Muscle of back (tissue), 11 donors: Measurements from ENCODE around the gene PHACTR4. TPM values are rescaled to one million over a fixed set of nuclear protein-coding genes. Genes with fewer than 3 reads are reported as not detected.
"Not testable (repeated sequence)": the region's sequence is repeated elsewhere in the genome, so short reads cannot be mapped to it uniquely, and the experiment has no call there.

Experiments used
- DNase-seq, 3 donors: peaks; one replicate each; pipeline versions ENCODE4 v3.0.0 to v3.0.0-alpha.2; 2013
- polyA plus RNA-seq, 10 donors: library from polyadenylated mRNA; unstranded; fragments of 120-200 nt; gene quantifications; one replicate each; pipeline ENCODE4 v1.2.1, GENCODE V29; 2013; ENCODE audit not compliant: insufficient read length in 10 of 10

The PHACTR4 gene
- polyA plus RNA-seq, 10 donors, result 22.1 to 35.7 (median 27.7) TPM

DNA sequence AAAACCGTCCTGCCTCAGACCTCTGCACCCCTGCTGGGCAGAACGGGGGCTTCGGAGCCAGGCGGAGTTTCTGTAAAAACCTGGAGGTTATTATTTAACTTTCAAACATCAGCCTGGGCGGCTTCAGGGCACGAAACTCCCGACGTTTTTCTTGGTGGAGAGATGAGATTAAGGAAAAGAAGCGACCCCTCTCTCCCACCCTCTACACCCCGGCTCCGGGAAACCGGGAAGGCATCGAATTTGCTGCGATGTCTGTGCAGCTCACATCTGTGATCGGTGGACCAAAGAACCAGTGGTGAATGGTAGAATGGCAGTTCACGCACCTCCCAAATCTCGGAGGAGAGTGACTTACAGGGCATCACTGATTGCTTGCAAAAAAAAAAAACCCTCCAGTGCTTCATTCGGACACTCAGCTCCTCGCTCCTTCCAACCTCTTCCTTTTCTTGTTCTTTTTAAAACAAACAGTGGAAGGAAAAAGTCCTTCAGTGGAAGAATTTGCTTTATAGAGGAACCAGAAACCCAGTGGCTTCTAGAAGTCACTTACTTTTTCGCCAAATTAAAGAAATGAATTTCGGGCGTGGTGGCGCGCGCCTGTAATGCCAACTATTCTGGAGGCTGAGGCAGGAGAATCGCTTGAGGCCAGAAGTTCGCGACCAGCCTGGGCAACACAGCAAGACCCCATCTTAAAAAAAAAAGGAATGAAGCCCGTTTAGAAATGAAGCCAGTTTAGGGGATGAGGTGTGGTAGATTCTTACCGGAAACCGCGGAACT, 884 bp downstream of the PHACTR4 start:
- no peak for DNase-seq

DNA sequence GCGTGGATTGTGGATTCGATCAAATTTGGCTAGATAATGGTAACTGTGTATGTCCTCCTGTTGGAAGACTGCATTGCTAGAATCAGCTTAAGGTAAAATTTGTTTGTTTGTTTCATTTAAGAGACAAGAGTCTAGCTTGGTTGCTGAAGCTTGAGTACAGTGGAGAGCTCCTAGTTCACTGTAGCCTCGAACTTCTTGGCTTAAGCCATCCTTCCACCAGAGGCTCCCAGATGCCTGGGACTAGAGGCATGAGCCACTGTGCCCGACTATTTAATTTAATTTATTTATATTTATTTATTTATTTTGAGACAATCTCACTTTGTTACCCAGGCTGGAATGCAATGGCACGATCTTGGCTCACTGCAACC, 1.5 kb downstream of the PHACTR4 start:
- peak in 1 of 3 donors; percentile 6 for DNase-seq

DNA sequence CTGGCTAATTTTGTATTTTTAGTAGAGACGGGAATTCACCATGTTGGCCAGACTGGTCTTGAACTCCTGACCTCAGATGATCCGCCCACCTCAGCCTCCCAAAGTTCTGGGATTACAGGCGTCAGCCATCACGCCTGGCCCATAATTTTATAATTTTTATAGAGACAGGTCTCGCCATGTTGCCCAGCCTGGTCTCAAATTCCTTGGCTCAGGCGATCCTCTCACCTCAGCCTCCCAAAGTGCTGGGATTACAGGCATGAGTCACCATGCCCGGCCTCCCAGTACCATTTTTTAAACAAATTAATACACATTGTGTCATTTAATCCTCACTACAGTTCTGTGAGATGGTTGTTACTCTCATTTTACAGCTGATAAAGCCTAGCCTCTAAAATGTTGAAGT, 3.9 kb downstream of the PHACTR4 start:
- DNase-seq, result not testable (repeated sequence)

DNA sequence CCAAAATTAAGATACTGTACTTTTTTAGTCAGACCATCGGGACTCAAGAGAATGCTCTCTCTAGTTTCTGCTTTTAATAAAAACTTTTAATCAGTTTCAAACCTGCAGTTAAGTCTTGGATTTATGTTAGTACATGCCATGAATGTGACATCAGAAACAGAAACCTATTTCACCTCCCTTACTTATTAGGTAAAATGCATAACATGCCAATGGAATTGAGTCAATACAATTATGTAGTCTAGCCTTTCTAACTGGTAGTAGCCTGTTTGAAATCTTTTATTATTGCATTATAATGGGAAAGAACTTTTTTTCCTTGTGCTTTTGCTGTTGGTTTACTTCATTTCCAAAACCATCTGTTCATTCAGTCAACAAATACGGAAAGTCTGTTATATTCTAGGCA, 4.8 kb downstream of the PHACTR4 start:
- DNase-seq, result peak in 1 of 3 donors; percentile 46

DNA sequence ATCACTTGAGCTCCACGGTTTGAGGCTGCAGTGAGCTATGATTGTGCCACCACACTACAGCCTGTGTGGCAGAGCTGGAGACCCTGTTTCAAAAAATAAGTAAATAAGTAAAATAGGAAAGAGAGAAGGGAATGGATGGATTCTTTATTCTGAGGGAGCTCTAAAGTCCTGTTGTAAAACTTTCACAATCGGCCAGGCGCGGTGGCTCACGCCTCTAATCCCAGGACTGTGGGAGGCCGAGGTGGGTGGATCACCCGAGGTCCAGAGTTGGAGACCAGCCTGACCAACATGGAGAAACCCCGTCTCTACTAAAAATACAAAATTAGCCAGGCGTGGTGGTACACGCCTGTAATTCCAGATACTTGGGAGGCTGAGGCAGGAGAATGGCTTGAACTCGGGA, 6.1 kb downstream of the PHACTR4 start:
- not testable (repeated sequence) for DNase-seq

DNA sequence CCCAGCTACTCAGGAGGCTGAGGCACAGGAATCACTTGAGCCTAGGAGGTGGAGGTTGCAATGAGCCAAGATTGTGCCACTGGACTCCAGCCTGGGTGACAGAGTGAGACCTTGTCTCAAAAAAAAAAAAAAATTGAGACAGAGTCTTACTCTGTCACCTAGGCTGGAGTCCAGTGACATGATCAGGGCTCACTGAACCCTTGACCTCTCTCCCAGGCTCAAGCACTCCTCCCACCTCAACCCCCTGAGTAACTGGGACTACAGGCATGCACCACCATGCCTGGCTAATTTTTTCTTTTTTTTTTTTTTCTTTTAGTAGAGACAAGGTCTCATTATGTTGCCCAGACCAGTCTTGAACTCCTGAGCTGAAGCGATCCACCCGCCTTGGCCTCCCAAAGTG, 6.7 kb downstream of the PHACTR4 start:
- DNase-seq, result not testable (repeated sequence)

DNA sequence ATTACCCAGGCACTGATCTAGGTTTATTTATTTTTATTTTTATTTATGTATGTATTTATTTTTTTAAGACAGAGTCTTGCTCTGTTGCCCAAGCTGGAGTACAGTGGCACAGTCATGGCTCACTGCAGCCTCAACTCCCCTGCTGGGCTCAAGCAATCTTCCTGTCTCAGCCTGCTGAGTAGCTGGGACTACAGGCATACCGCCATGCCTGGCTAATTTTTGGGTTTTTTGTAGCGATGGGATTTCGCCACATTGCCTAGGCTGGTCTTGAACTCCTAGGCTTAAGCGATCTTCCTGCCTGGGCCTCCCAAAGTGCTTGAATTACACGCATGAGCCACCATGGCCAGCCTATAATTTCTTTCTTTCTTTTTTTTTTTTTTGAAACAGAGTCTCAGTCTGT, 9.4 kb downstream of the PHACTR4 start:
- no peak for DNase-seq

DNA sequence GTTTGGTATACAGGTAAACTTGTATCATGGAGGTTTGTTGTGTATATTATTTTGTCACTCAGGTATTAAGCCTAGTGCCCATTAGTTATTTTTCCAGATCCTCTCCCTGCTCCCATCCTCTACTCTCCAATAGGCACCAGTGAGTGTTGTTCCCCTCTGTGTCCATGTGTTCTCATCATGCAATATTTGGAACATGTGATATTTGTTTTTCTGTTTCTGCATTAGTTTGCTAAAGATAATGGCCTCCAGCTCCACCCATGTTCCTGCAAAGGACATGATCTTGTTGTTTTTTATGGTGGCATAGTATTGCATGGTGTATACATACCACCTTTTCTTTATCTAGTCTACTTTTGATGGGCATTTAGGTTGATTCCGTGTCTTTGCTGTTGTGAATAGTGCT, 10.9 kb downstream of the PHACTR4 start:
- no peak for DNase-seq

DNA sequence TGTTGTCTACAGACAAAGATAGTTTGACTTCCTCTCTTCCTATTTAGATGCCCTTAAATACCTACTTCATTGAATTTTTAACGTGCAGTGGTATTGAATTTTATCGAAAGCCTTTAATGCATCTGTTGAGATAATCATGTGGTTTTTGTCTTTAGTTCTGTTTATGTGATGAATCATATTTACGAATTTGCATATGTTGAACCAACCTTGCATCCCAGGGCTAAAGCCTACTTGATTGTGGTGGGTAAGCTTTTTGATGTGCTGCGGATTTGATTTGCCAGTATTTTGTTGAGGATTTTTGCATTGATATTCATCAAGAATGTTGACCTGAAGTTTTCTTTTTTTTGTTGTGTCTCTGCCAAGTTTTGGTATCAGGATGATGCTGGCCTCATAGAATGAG, 14.2 kb downstream of the PHACTR4 start:
- not testable (repeated sequence) for DNase-seq

DNA sequence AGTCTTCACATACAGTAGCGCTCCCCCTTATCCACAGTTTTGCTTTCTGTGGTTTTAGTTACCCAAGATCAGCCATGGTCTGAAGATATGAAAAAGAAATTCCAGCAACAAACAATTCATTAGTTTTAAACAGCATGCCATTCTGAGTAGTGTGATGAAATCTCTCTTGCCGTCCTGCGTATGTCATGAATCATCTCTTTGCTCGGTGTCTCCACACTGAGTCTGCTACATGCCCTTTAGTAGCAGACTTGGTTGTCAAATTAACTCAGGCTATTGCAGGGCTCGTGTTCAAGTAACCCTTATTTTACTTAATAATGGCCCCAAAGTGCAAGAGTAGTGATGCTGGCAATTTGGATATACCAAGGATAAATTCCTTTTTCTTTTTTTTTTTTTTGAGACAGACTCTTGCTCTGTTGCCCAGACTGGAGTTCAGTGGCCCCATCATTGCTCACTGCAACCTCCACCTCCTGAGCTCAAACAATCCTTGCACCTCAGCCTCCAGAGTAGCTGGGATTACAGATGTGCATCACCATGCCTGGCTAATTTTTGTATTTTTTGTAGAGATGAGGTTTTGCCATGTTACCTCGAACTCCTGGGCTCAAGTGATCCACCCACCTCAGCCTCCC, 22.6 kb downstream of the PHACTR4 start:
- peak in 1 of 3 donors; percentile 61 for DNase-seq

DNA sequence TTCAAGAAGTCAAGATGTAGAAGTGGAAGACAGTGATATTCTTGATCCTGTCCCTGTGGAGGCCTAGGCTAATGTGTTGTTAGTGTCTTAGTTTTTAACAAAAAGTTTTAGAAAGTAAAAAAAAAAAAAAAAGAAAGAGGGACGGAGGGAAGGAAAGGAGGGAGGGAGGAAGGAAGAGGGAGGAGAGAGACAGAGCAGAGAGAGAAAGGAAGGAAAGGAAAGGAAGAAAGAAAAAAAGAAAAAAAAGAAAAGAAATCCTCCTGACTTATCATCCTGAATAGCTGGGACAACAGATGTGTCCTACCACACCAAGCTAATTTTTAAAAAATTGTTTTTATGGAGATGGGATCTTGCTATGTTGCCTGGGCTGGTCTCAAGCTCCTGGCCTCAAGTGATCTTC, 24.6 kb downstream of the PHACTR4 start:
- no peak for DNase-seq

DNA sequence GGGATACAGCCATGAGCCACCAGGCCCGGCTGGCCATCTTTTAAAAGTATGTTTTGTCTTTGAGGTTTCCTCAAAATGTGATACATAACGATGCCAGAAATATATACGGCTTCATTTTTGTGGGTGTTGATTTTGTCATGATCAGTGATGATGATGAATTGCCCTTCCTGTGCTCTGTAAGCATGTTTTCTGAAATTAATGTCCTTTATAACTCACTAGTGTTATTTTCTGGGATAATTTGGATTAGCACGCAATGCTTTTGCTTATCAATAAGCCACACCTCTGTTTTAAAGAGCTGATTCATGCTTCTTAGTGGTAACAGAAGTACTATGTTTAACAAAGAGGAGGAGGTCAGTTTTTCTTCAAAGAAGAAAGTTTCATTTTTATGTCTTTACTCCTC, 25.6 kb downstream of the PHACTR4 start:
- no peak for DNase-seq

DNA sequence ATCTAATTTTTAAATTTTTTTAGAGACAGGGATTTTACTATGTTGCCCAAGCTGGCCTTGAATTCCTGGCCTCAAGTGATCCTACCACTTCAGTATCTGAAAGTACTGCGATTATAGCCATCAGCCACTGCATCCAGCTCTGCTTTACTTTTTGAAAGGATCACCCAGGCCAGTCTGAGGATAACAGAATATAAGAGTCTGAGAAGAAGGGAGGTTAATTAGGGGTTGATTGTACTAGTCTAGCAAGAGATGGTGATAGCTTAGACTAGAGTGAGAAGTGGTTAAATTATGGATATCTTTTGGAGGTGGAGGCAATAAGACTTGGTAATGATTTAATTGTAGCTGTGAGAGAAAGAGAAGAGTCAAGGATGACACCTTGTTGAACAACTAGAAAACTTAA, 32.2 kb downstream of the PHACTR4 start:
- DNase-seq, result no peak

DNA sequence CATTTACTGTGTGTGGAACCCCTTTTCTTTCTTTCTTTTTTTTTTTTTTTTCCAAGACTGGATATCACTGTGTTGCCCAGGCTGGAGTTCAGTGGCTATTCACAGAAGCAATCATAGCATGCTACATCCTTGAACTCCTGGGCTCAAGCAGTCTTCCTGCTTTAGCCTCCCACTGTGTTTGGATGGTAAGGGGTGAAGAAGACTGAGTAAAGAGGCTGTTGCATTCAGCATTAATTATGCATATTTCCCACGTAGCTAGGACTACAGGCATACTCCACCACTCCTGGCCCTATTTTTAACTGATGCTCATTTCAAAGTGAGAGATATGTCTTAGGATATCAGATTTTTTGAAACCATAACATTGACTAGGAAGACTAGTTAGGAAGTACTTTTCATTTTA, 39.5 kb downstream of the PHACTR4 start:
- no peak for DNase-seq

DNA sequence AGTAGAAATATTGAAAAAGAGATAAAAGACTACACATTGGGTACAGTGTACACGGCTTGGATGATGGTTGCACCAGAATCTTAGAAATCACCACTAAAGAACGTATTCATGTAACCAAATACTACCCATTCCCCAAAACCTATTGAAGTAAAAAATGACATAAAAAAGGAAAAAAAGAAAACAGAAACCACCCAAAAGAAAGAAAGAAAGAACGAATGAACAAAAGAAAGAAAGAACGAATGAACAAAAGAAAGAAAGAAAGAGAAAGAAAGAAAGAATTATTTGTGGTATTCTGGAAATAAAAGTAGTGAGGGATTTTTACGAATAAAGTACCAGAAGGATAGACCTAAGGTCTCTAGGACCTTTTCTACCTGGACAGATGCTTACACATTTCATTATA, 42.1 kb downstream of the PHACTR4 start:
- no peak for DNase-seq

DNA sequence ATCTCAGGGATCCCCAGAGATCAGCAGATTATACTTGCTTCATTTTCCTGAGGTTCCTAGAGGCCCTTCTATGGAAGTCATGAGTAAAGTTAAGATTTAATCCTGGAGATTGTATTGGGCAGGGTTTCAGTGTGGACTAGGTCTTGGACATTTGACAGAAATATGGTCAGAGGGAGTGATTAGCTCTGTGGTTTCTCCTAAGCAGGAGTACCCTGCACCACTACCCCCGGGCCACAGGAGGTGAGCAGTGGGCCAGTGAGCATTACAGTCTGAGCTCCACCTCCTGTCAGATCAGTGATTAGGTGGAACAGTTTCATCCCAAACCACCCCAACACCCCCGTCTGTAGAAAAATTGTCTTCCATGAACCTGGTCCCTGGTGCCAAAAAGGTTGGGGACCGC, 43.2 kb downstream of the PHACTR4 start:
- no peak for DNase-seq

DNA sequence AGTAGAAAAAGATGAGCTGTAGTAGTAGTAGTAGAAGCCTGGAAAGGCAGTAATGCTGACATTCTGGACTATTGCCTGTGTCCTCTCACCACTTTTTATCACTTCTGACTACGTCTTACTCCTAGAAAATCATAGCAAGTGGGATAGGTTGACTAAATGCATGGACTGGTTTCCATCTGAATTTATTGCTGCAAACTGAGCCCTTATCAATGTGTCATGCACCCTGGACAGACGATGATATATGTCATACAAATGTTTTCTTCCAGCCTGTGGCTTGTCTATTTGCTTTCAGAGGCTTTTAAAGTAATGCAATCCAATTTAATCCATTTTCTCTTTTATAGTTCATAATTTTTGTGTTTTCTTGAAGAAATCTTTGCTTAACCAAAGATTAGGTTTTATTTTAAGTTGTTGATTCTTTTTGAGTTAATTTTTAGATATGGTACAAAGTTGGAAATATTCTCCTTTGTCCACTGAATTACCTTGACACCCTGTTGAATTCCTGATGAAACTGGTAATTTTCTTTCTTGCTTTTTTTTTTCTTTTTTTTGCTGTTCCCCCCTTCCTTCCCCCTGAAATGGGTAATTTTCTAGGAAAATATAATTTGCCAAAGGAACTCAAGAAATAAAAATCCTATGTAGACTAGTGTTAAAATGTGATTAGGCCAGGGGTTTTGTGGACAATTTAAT, 47.1 kb downstream of the PHACTR4 start:
- DNase-seq, result no peak

DNA sequence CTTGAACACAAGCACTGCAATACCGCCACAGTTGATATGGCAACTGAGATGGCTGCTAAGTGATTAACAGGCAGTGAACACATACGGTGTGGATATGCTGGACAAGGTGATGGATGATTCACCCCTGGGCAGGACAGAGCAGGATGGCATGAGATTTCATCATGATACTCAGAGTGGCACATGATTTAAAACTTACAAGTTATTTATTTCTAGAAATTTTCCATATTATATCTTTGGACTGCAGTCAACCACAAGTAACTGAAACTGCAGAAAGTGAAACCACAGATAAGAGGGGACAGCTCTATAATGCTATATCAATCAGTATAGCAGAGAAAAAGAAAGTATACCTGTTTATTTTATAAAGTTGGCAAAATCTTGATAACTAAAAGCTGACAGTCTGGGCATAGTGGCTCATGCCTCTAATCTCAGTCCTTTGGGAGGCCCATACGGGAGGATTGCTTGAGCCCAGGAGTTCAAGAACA, 47.9 kb downstream of the PHACTR4 start:
- DNase-seq, result no peak

DNA sequence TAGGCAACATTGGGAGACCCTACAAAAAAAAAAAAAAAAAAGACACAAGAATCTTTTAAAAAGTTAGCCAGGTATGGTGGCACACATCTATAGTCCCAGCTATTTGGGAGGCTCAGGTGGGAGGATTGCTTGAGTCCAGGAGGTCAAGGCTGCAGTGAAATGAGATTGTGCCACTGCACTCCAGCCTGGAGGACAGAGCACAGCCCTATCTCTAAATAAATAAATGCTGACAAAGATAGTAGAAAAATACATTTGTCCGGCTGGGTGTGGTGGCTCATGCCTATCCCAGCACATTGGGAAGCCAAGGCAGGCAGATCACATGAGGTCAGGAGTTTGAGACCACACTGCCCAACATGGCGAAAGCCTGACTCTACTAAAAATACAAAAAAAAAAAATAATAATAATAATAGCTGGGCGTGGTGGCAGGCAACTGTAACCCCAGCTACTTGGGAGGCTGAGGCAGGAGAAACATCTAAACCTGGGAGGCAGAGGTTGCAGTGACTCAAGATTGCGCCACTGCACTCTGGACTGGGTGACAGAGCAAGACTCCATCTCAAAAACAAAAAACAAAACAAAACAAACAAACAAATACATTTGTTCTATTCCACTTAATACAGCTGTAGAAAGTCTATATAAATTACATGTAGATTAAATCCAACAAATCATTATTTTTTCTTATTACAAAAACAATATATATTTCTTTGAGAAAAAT, 48.5 kb downstream of the PHACTR4 start:
- no peak for DNase-seq

DNA sequence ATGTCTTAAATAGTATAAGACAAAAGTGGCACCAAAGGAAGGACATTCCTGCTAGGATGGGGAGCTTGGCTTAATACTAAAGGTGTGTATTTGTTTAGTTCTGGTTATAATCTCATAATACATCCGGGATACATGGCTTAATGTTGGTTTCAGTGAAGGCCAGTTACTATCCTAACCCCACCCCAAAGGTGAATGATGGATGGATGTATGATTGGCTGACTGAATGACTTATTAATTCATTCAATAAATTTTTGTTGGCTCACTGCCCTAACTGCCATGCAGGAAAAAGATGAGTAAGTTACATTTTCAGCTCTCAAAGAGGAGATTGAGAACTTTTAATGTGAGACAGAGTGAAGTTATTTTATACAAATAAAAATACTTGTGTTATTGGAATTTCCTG, 52.2 kb downstream of the PHACTR4 start:
- no peak for DNase-seq

DNA sequence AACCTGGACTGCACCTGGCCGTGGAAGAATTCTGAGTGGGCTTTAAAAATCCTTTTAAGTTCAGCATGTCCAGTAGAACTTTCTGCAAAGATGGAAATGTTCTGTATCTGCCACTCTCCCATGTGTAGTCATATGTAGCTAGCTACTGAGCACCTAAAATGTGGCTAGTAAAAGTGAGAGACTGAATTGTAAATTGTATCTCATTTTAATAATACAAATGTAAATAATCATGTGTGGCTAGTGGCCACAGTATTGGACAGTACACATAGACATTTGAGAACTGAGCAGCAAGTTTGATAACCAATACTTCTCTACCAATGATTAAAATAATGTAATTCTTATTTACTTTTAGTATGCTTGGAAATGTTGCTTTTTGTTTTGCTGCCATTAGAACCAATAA, 57.3 kb downstream of the PHACTR4 start:
- DNase-seq, result no peak

DNA sequence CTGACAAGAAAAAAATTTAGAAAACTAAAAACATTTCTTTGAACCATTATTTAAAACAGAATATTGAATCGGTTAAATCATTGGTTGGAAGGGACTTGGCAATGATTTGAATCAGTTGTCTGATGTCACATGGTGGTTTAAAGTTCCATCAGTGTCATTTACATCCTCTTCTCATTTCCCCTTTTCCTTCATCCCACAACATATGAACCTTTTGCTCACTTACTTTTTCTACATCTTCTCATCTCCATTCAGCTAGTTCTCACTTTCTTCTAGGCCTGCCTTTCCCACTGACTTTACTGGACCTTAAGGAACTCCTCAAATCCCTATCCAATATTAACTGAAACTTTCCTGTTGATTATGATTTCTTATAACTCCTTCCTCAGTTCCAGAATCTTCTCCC, 58.5 kb downstream of the PHACTR4 start:
- no peak for DNase-seq
